HG03025 (cell line): Measurements from ENCODE around the gene LRP10.
"Not testable (repeated sequence)": the region's sequence is repeated elsewhere in the genome, so short reads cannot be mapped to it uniquely, and the experiment has no call there.

Experiments used
- ATAC-seq: cut with Tn5 transposase; IDR thresholded peaks from one replicate; pipeline ENCODE4 v1.9.1; 2021; ENCODE audit warnings: mild to moderate bottlenecking, moderate library complexity; ENCODE audit not compliant: unreplicated experiment, low FRiP score

LRP10 gene

DNA sequence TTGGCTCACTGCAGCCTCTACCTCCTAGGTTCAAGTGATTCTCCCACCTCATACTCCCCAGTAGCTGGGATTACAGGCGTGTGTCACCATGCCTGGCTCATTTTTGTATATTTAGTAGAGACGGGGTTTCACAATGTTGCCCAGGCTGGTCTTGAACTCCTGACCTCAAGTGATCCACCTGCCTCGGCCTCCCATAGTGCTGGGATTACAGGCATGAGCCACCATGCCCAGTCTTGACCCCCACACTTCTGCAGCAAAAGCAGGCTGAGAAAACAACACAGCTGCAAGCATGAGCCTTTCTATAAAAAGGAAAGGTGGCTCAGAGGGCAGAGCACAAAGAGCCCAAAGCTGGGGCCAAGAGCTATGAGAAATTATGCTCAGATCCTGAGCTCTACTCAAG lies 11.2 kb upstream of the LRP10 start:
- not testable (repeated sequence) for ATAC-seq

GRCh38 chr14:22861651-22862050 lies 9.9 kb upstream of the LRP10 start:
- ATAC-seq, result no peak

GRCh38 chr14:22864979-22865378 lies 6.6 kb upstream of the LRP10 start:
- no peak for ATAC-seq

GRCh38 chr14:22865424-22866405 lies 5.8 kb upstream of the LRP10 start:
- ATAC-seq, result no peak

DNA sequence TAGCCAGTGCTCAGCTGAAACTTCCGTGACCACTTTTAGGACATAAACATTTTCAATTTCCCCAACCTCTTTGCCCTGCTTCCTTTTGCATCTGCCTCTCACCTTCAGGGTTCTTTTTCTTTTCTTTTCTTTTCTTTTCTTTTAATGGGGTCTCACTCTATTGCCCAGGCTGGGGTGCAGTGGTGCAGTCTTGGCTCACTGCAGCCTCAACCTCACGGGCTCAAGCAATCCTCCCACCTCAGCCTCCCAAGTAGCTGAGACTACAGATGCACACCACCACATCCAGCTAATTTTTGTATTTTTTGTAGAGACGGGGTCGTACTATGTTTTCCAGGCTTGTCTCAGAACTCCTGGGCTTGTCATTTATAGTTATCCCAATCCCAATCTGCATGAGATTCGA lies 4.7 kb upstream of the LRP10 start:
- ATAC-seq, result no peak

DNA sequence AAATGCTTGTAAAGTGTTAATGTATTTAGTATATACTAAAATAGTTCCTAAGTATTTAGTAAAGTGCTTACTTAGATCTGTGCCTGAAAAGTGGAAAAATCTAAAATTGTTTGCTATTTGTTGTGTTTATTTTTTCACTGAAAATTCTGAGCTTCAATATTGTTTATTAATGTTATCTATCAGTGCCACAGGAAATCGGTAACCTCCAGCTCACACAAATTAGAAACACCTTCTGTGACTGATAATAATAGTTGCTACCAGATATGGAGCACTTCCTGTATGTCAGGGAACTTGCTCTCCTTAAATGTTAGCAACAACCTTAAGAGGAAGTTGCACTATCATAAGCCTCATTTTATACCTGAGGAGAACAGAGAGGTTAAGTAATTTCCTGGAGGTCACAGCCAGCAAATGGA lies 723 bp upstream of the LRP10 start:
- peak; percentile 37 for ATAC-seq

GRCh38 chr14:22872033-22872832 lies 693 bp downstream of the LRP10 start:
- peak; percentile 26 for ATAC-seq

DNA sequence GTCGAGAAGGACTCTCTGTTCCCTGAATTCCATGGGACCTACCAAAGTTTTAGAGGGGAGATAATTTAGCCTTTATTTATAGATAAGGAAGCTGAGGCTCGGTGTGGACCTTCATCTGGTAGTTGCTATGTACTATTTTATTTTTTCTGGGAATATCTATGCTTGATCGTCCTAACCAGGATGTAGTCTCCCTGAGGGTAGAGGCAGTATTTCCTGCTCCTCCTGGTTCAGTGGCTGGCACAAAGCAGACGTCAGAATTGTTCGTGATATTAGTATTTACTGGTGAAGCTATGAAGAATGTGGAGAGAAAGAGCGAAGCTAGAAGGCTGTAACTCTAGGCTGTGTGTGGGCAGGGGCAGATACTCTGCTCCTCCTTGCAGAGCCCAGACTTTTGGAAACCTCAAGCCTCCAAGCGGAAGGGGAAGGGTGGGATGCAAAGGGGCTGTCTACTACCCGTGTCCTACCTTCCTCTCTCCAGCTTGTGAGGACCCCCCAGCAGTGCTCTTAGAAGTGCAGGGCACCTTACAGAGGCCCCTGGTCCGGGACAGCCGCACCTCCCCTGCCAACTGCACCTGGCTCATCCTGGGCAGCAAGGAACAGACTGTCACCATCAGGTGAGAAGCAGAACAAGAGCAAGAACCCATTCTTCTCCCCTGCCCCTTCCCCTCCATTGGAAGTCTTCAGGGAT lies 1.4 kb downstream of the LRP10 start:
- ATAC-seq, result no peak

DNA sequence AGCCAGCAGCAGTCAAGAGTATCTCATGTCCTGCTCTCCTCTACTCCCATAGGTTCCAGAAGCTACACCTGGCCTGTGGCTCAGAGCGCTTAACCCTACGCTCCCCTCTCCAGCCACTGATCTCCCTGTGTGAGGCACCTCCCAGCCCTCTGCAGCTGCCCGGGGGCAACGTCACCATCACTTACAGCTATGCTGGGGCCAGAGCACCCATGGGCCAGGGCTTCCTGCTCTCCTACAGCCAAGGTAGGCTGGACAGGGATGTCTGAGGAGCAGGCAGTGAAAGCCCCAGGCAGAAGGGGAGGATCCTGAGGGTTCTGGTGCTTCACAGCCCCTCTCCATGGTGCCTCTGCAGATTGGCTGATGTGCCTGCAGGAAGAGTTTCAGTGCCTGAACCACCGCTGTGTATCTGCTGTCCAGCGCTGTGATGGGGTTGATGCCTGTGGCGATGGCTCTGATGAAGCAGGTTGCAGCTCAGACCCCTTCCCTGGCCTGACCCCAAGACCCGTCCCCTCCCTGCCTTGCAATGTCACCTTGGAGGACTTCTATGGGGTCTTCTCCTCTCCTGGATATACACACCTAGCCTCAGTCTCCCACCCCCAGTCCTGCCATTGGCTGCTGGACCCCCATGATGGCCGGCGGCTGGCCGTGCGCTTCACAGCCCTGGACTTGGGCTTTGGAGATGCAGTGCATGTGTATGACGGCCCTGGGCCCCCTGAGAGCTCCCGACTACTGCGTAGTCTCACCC lies 3.6 kb downstream of the LRP10 start:
- no peak for ATAC-seq

DNA sequence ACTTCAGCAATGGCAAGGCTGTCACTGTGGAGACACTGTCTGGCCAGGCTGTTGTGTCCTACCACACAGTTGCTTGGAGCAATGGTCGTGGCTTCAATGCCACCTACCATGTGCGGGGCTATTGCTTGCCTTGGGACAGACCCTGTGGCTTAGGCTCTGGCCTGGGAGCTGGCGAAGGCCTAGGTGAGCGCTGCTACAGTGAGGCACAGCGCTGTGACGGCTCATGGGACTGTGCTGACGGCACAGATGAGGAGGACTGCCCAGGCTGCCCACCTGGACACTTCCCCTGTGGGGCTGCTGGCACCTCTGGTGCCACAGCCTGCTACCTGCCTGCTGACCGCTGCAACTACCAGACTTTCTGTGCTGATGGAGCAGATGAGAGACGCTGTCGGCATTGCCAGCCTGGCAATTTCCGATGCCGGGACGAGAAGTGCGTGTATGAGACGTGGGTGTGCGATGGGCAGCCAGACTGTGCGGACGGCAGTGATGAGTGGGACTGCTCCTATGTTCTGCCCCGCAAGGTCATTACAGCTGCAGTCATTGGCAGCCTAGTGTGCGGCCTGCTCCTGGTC lies 4.3 kb downstream of the LRP10 start:
- no peak for ATAC-seq

DNA sequence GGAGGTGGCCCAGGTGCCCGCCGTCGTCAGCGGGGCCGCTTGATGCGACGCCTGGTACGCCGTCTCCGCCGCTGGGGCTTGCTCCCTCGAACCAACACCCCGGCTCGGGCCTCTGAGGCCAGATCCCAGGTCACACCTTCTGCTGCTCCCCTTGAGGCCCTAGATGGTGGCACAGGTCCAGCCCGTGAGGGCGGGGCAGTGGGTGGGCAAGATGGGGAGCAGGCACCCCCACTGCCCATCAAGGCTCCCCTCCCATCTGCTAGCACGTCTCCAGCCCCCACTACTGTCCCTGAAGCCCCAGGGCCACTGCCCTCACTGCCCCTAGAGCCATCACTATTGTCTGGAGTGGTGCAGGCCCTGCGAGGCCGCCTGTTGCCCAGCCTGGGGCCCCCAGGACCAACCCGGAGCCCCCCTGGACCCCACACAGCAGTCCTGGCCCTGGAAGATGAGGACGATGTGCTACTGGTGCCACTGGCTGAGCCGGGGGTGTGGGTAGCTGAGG lies 5.5 kb downstream of the LRP10 start:
- ATAC-seq, result no peak

DNA sequence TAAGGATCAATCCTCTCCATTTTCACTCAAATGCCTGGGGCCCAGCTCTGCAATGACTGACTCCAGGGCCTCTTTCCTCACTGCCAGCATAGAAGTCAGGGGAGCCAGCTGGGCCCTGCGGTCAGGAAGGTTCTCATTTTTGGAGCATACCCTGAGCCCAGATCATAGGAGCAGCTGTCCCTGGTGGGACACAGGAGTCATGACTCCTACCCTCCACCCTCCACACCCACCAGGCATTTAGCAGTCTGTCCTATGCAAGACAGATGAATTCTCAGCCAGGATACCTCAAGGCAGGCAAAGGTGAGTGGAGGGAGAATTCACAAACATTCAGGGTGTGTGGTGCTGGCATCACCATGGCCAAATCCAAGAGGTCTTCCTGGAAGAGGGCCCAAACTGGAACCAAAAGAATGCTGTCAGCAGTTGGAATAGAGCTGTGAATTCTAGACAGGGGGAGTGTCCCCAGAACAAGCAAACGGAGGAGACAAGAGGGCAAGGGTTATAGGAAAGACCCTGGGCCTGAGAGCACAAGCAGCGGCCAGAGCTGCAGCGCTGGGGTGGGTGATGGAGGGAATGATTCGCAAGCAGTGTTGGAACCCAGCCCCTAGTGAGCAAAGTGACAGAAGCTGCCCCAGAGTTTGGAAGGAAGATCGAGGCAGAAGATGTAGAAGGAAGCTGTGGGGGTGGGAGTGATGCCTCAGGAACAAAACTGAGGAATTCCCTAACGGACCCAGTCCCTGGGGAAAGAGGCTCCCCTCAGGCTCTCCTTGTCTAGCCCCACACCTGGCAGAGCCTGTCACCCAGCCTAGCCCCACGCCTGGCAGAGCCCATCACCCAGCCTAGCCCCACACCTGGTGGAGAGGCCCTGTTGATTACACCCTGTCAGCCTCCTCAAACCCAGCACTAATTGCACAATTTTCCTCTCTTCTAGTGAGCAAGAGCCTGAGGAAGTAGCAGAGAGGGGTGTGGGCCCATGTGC lies 7.0 kb downstream of the LRP10 start:
- ATAC-seq, result no peak

DNA sequence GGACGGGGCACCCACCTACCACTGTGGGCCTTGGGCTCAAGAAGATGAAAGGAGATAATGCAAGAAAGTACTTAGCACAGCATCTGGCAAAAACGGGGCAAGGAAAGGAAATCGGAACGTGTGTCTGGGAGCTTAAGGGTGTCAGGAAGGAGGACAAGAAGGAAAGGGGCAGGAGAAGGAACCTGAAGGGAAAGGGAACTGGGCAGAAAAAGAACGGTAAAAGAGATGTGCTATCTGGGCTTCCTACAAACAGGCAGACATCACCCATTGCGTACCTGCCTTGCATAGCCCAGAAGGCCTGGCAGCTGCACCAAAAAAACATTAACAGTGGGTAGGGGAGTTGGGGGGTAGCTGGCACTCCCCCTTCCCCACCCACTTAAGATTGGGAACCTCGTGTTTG lies 10.5 kb downstream of the LRP10 start:
- no peak for ATAC-seq

- no peak for ATAC-seq
These were observed 11.1 kb downstream of the LRP10 start for GRCh38 chr14:22882529-22883172.

DNA sequence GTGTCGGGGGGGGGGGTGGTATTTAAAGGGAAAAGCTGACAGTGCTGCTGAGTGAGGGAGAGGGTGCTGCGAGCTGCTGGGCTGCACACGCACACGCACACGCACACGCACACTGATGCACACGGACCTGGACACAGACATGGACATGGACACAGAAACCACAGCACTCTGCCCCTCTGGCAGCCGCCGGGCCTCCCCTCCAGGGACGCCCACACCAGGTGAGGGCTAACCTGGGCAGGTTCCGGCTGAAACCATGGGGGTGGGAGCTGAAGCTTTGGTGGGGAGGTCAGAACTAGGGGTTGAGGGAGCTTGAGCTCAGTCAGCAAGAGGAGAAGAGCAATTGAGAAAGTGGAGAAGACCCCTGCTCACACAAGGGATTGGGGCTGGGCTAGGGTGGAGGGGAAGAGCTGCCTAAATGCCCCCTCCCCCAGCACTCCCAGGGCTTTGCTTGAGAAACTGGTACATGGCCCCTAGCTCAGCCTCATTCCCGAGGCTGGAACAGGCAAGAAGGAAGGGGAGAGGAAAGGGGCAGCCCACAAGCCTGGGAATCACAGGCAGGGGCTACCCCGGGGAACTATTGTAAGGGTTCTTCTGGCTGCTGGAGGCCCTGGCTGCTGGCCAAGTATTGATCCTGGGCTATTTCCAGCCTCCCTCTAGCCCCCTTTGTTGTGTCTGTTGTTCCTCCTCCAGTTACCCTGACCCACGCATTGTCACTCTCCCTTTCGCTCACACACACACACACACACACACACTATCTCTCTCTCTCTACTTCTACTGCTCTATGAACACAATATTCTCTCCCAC lies 11.8 kb downstream of the LRP10 start, which contains the start of gene REM2:
REM2 (plus strand) TSS at position 50 of the 804 bp plus-strand sequence; CDS start at position 116, 66 bp downstream.
- no peak for ATAC-seq

DNA sequence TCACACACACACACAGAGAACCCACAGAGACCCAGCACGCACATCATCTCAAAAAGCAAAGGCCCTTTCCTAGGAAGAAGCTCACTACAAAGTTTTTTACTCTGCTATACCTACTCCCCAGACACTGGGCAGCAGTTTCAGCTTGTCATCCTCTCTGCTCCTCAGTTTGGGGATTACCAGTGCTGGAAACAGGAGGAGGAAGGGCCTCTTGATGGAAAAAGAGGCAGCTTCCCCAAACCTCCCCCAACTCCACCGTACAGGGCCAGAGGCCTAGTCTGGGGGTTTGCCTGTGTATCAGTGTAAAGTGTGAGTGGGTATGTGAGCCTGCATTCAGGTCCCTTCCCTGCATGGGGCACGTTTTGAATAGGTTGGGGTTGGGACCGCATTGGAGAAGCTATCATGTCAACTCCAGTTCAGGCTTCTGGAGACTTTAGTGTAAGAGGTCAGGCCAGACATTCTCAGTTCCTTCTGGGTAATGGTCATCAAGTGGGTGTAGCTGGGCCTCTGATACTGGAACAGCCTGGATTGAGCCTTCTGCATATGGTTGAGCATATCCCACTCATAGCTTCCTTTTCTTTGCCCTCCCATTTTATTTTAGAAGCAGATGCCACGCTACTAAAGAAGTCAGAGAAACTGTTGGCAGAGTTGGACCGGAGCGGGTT lies 12.7 kb downstream of the LRP10 start:
- no peak for ATAC-seq
